Measurements from ENCODE around the gene FASTK.

FASTK gene

DNA sequence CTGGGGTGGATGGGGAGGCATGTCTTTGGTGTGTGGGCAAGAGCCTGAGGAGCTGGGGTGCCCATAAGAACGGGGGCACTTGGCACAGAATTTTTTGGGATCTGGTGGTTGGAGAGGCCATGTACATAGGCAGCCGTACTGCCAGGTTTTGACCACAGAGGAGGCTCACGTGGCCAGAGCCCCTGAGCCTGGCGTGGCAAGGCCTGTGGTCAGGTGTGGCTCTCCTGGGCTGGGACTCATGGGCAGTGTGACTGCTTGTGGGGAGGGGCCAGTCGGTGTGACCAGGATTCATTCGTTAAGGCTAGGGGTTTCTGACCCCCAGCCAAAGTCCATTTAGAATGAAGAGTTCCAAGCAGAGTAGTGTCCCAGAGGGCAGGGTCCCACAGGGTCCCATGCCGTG, 43.9 kb upstream of the FASTK start:
- Histone ChIP-seq H3K4me3 (ENCODE audit: low read length, poor library complexity, severe bottlenecking) (no peak overlapping the region), H4K20me1 (ENCODE audit: insufficient read depth, low read length, poor library complexity, severe bottlenecking) (no peaks in the 10 kb centered on the region), H3F3A (ENCODE audit: low read depth) (no peaks in the 10 kb centered on the region), H3K9ac (ENCODE audit: low read depth, low read length, poor library complexity, severe bottlenecking) (no peak overlapping the region), H3K4me1 (ENCODE audit: insufficient read depth, low read length, poor library complexity, severe bottlenecking) (no peaks in the 10 kb centered on the region), H3K4me2 (ENCODE audit: low read depth, low read length, poor library complexity, severe bottlenecking) (no peak overlapping the region), H2AFZ (ENCODE audit: low read length) (no peak overlapping the region), H3K79me2 (ENCODE audit: insufficient read depth, low read length) (no peaks in the 10 kb centered on the region), H3K36me3 (ENCODE audit: insufficient read depth, low read length) (peaks cover 26% of the 10 kb centered on the region; the same call in 1 of the 2 replicates), H3K9me3 (ENCODE audit: insufficient read depth, low read depth, low read length) (no peaks in the 10 kb centered on the region), H3K27me3 (ENCODE audit: insufficient read depth, low read length, poor library complexity, severe bottlenecking) (no peaks in the 10 kb centered on the region), H3K9me2 (replicated peaks; ENCODE audit: low read depth, low read length) (no peaks in the 10 kb centered on the region)
- no peak for TF ChIP-seq CTCF (conservative IDR thresholded peaks at IDR 0.05; ENCODE audit: low read length)
- no peak for TF ChIP-seq EZH2phosphoT487 (IDR thresholded peaks at IDR 0.05; ENCODE audit: borderline replicate concordance)

- Histone ChIP-seq H3K9ac (ENCODE audit: low read depth, low read length, poor library complexity, severe bottlenecking) (no peak overlapping the region), H3K4me2 (ENCODE audit: low read depth, low read length, poor library complexity, severe bottlenecking) (no peak overlapping the region), H3K79me2 (ENCODE audit: insufficient read depth, low read length) (no peaks in the 10 kb centered on the region), H2AFZ (ENCODE audit: low read length) (no peak overlapping the region), H3K4me3 (ENCODE audit: low read length, poor library complexity, severe bottlenecking) (no peak overlapping the region), H3K4me1 (ENCODE audit: insufficient read depth, low read length, poor library complexity, severe bottlenecking) (no peaks in the 10 kb centered on the region), H3F3A (ENCODE audit: low read depth) (no peaks in the 10 kb centered on the region), H4K20me1 (ENCODE audit: insufficient read depth, low read length, poor library complexity, severe bottlenecking) (no peaks in the 10 kb centered on the region), H3K9me2 (replicated peaks; ENCODE audit: low read depth, low read length) (no peaks in the 10 kb centered on the region), H3K9me3 (ENCODE audit: insufficient read depth, low read depth, low read length) (no peaks in the 10 kb centered on the region), H3K36me3 (ENCODE audit: insufficient read depth, low read length) (peaks cover 32% of the 10 kb centered on the region; the same call in 1 of the 2 replicates), H3K27me3 (ENCODE audit: insufficient read depth, low read length, poor library complexity, severe bottlenecking) (no peaks in the 10 kb centered on the region)
- TF ChIP-seq EZH2phosphoT487 (IDR thresholded peaks at IDR 0.05; ENCODE audit: borderline replicate concordance): no peak
- peak; percentile 100 for TF ChIP-seq CTCF (conservative IDR thresholded peaks at IDR 0.05; ENCODE audit: low read length)
These were observed 43.3 kb upstream of the FASTK start for GRCh38 chr7:151123822-151124464.

- H3K4me2 ChIP-seq (ENCODE audit: low read depth, low read length, poor library complexity, severe bottlenecking): no peak overlapping the region
- H3K27me3 ChIP-seq (ENCODE audit: insufficient read depth, low read length, poor library complexity, severe bottlenecking): no peaks in the 10 kb centered on the region
- no peaks in the 10 kb centered on the region for H3F3A ChIP-seq (ENCODE audit: low read depth)
- H3K9me2 ChIP-seq (replicated peaks; ENCODE audit: low read depth, low read length): no peaks in the 10 kb centered on the region
- H3K79me2 ChIP-seq (ENCODE audit: insufficient read depth, low read length): no peaks in the 10 kb centered on the region
- no peak overlapping the region for H2AFZ ChIP-seq (ENCODE audit: low read length)
- no peaks in the 10 kb centered on the region for H3K9me3 ChIP-seq (ENCODE audit: insufficient read depth, low read depth, low read length)
- no peak overlapping the region for H3K4me3 ChIP-seq (ENCODE audit: low read length, poor library complexity, severe bottlenecking)
- peaks cover 38% of the 10 kb centered on the region; the same call in 1 of the 2 replicates for H3K36me3 ChIP-seq (ENCODE audit: insufficient read depth, low read length)
- H4K20me1 ChIP-seq (ENCODE audit: insufficient read depth, low read length, poor library complexity, severe bottlenecking): no peaks in the 10 kb centered on the region
- H3K9ac ChIP-seq (ENCODE audit: low read depth, low read length, poor library complexity, severe bottlenecking): no peak overlapping the region
- no peaks in the 10 kb centered on the region for H3K4me1 ChIP-seq (ENCODE audit: insufficient read depth, low read length, poor library complexity, severe bottlenecking)
- TF ChIP-seq CTCF (conservative IDR thresholded peaks at IDR 0.05; ENCODE audit: low read length) (no peak), EZH2phosphoT487 (IDR thresholded peaks at IDR 0.05; ENCODE audit: borderline replicate concordance) (no peak)
These were observed 42.7 kb upstream of the FASTK start for GRCh38 chr7:151123158-151123821.

Data from Loucy (cell line).